ENCODE results near the gene PPM1H.
"Not testable (repeated sequence)": the region's sequence is repeated elsewhere in the genome, so short reads cannot be mapped to it uniquely, and the experiment has no call there.

The PPM1H gene

GRCh38 chr12:62767496-62767895 is 167.5 kb downstream of the PPM1H start:
- DNase-seq (ENCODE audit: low read depth) = no peak

GRCh38 chr12:62766496-62766895 is 168.5 kb downstream of the PPM1H start:
- DNase-seq (ENCODE audit: low read depth) = no peak

- DNase-seq (ENCODE audit: low read depth) = no peak
These were observed 170.9 kb downstream of the PPM1H start for GRCh38 chr12:62763861-62764645.

- no peak for DNase-seq (ENCODE audit: low read depth)
These were observed 171.6 kb downstream of the PPM1H start for GRCh38 chr12:62763312-62763711.

DNA sequence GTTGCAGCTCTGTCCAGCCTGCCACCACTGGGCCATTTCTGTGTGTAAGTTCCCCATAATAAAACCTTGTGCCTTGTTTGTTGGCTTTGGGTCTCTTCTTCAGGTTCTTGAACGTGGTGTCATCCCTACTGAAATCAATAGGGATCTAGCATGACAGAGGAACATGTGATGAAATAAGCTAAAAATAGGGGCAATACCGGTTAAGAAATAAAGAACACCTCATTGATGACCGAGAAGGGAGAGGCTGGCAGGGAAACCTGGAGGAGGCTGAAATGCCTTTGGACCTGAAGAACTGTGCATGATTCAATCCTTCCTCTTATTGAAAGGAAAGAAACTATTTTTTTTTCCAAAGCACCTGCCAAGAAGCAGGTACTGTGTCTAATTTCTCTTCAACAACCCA is 172.3 kb downstream of the PPM1H start:
- no peak for DNase-seq (ENCODE audit: low read depth)

- DNase-seq (ENCODE audit: low read depth) = peak; percentile 96
These were observed 173.3 kb downstream of the PPM1H start for GRCh38 chr12:62761658-62762057.

GRCh38 chr12:62760779-62761178 is 174.2 kb downstream of the PPM1H start:
- DNase-seq (ENCODE audit: low read depth) = no peak

- not testable (repeated sequence) for DNase-seq (ENCODE audit: low read depth)
These were observed 174.6 kb downstream of the PPM1H start for GRCh38 chr12:62760341-62760740.

- DNase-seq (ENCODE audit: low read depth) = peak; percentile 35
These were observed 176.7 kb downstream of the PPM1H start for GRCh38 chr12:62758216-62758615.

GRCh38 chr12:62757048-62757447 is 177.9 kb downstream of the PPM1H start:
- no peak for DNase-seq (ENCODE audit: low read depth)

DNA sequence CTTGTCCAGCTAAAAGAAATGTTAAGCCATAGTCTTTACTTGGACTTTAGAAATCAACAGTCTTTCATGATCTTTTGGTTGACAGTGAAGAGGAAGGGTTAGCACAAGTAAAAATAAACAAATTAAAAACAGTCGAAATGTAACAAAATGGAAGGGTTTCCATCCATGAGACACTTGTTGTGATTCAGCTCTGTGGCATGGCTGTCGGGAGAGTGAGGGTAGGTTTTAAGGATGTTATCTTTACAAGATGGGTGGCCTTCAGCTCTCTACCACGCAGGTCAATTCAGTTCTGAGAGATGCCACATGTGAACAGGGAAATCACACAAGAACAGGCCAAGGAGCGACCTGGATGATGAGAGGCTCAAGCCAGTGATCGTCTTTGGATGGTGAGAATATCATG is 180.2 kb downstream of the PPM1H start:
- no peak for DNase-seq (ENCODE audit: low read depth)

- no peak for DNase-seq (ENCODE audit: low read depth)
These were observed 183.2 kb downstream of the PPM1H start for GRCh38 chr12:62751810-62752155.

GRCh38 chr12:62750941-62751809 is 183.8 kb downstream of the PPM1H start:
- no peak for DNase-seq (ENCODE audit: low read depth)

DNA sequence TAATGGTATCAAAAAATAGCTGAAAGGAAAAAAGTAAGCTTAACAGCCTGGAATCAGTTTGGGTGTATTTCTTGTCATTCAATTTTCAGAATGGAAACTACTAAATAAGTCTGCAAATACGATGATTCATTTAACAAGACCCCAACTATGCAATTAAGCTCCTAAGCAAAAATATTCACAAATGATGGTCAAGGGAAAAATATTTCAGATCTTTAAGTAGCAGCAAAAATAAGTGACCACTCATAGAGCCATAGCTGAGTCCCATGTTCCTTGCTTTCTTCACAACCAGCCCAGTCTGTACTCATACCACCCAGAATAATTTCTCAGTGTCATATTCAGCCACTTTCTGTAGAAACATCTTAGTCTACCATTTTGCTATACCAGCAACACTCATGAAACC is 185.4 kb downstream of the PPM1H start:
- no peak for DNase-seq (ENCODE audit: low read depth)

- no peak for DNase-seq (ENCODE audit: low read depth)
These were observed 185.9 kb downstream of the PPM1H start for GRCh38 chr12:62748941-62749468.

DNA sequence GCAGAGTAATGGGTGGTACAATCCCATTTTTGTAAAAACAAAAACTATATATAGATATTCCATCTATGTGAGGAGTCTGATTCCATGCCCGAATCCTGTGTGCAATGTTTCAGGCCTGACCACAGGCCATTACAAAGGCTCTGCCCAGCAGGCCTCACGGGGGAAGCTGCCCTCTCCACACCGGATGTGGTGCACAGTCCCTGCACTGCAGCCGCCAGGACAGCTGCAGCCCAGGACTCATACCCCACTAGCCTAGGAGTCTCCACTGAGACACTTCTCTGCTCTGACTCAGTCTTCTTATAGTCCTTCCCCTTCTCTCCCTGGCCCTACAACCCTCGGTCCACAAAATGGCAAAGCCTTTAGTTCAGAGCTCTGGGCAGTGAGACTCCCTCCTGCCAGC is 190.4 kb downstream of the PPM1H start:
- peak; percentile 78 for DNase-seq (ENCODE audit: low read depth)

DNA sequence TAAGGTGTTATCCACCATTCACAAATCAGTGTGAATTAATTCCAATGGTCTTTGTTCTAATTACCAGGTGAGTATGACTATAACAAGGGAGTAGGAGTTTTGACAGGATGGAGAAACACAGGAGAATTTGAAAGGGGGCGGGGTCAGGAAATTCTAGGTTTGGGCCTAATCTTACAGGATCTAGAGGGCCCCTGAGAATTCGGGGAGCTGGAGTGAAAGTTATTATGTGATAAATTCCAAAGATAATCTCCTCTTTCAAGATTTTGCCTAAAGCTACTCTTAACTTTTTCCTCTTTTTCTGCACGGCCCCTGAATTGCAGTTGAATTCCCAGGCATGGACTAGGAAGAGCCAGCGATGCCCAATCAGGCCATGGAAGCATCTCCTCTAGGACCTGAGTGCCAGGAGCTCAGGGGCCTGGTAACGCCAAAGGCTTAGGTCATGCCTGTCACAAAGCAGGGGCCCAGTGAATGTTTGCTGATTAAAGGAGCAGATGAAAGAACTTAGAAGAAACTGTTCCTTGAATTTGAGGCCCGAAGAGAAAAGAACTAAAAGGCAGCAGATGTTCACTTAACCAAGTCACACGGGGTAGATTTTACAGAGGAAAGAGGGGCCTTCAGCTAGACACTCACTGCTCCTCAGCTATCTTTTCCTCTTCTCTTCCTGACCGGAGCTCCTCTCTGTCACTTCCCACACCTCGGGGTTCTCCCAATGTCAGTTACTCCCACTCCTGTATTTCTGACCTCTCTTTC is 195.5 kb downstream of the PPM1H start:
- no peak for DNase-seq (ENCODE audit: low read depth)

DNA sequence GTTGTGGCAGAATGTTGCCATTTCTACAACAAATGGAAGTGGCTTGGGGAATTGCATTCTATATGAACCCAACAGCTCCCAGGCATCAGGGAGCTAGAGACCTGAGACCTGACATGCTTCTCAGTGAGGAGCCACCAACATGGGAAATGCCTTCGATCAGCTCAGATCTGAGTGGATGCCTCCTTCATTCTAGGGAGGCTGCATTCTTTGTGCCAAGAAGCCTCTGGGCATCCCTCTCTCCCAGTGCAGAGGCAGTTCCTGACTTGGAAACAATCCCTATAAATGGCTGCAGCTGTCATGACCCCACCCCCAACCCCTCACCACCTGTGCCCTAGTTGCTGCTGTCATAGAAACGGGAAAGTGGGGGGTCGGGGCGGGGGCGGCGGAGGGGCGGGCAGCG is 196.3 kb downstream of the PPM1H start:
- no peak for DNase-seq (ENCODE audit: low read depth)

- no peak for DNase-seq (ENCODE audit: low read depth)
These were observed 196.8 kb downstream of the PPM1H start for GRCh38 chr12:62738105-62738504.

DNA sequence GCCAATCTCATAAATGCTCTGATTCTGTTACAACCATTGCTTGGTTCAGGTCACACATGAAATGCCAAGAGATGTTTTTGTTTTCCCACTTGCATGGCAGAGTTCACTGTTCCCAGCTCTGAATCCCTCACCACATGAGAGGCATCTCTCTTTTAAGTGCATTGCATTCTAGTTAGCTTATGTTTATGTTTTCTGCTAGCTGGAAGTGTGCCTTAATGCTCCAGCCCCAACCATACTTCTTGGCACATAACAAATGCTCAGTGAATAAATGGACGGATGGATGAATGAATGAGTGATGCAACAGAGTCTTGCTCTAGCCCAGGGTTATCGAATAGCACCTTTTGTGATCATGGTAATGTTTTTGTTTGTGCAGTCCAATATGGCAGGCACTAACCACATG is 197.3 kb downstream of the PPM1H start:
- DNase-seq (ENCODE audit: low read depth) = no peak

DNA sequence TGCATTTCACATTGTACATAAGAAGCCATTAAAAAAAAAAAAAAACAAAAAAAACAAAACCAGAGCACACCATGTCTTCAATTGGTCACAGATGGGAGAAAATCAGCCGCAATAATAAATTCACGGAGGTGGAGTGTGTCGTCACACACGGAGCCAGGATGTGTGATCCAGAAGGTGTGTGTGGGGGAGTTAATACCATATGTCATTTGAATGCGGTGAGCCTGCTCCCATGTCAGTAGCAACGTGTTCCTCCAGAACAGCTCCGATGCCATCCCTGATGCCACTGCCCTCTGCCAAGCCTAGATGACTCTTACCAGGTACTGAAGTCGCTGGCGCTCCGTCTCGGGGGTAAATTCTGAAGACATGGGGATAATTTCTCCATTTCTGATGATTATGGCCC is 197.8 kb downstream of the PPM1H start:
- DNase-seq (ENCODE audit: low read depth) = no peak

DNA sequence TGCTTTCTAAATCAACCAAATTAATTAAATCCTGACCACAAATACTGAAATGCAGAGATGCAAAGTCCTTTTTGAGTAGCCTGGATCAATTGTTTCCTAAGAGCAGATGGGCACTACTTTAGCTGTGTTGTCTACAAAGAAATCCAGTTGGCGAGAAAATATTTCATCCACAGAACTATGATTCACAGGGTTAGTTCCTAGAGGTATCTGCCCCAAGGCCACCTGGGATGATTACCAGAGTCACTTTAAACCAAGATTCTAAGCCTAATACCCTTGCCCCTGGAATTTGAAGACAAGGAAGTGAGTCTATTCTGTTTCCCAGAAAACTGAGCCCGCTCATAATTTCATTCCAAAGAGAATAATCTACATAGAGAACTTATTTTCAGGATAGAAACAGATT is 198.4 kb downstream of the PPM1H start:
- DNase-seq (ENCODE audit: low read depth) = no peak

Measured in stromal cell of bone marrow (primary cell).